ENCODE data around the gene LGI4. TPM values are rescaled to one million over a fixed set of nuclear protein-coding genes. Genes with fewer than 3 reads are reported as not detected.
A peak's percentile ranks its signal among the peaks of the same experiment; 100 is the strongest.

LGI4 gene
- total and polyA plus RNA-seq, 3 experiments from 2014 or later: 0.18 TPM; not detected in 2

DNA sequence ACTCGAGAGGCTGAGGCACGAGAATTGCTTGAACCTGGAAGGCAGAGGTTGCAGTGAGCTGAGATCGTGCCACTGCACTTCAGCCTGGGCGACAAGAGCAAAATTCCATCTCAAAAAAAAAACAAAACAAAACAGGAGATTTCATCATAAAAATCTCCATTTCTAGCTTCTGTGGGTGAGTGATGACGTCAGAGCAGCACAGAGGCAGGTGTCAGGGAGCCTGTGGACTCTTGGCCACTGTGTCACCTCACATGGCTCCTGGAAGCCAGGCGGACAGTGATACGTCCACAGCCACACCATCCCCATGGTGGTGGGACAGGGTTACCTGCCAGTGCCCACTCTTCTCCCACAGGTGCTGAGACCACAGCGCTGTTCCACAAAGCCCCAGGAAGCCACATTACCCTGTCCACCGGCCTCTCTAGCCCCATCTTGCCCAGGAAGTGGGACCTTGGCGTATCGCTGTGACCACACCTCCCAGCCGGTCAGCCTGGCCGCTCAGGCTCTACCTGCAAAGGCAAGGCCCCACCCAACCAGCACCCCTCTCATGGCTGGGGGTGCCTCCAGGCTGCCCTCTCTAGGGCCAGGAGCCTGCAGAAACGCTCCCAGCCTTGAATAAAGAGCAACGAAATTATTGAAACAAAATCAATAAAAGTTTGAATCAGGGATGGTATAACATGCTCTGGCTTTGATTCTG lies 21.7 kb downstream of the LGI4 start:
- H3K4me3 ChIP-seq (ENCODE audit: low read length): no peak overlapping the region
- no peak for DNase-seq
- ChIA-PET POLR2A (no interaction called here), CTCF (no interaction called here)
- H3K27me3 ChIP-seq (ENCODE audit: insufficient read depth, low read length, poor library complexity, severe bottlenecking): no peaks in the 10 kb centered on the region
- H3K9me3 ChIP-seq (ENCODE audit: low read length): no peaks in the 10 kb centered on the region
- Mint-ChIP-seq H3K36me3 (peaks cover 0 to 2% (median 0%) of the 10 kb centered on the region in 3 donors), H3K4me3 (no peak overlapping the region), H3K4me1 (peaks cover 5 to 6% (median 5%) of the 10 kb centered on the region in 3 donors), H3K27me3 (peaks cover 5 to 11% of the 10 kb centered on the region in 2 donors), H3K9me3 (no peaks in the 10 kb centered on the region), H3K27ac (peak overlapping the region in 1 of 8 donors; percentile 38)
- no peak overlapping the region for H3K27ac ChIP-seq (ENCODE audit: low read depth, low read length)
- H3K36me3 ChIP-seq (ENCODE audit: insufficient read depth, low read length): no peaks in the 10 kb centered on the region
- H3K4me1 ChIP-seq (ENCODE audit: insufficient read depth, low read length): peaks cover 8% of the 10 kb centered on the region

DNA sequence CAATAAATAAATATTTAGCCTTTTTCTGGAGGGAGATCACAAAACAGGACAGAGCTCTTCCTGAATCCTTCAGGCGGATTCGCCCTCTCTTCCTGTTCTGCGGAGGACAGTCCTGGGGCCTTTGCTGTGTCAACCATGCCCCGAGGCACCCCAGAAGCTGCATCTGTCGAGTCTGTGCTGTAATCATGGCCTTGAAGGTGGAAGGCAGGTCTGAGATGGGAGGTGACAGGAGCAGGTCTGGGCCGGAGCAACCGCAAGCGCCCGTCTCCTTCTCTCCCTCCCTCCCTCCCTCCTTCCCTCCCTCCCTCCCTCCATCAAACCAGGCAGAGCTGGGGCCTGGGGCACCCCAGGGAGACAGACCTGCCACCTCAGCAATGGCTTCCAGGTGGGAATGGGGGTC lies 23.9 kb downstream of the LGI4 start:
- Mint-ChIP-seq H3K9me3 (no peaks in the 10 kb centered on the region), H3K27me3 (peaks cover 5 to 11% of the 10 kb centered on the region in 2 donors), H3K36me3 (no peaks in the 10 kb centered on the region), H3K4me3 (no peak overlapping the region), H3K27ac (no peak overlapping the region), H3K4me1 (peaks cover 5 to 6% (median 5%) of the 10 kb centered on the region in 3 donors)
- CTCF ChIA-PET: interaction anchor here (1.4 kb wide), 2 partner anchors 30 to 105 kb away, joined by 4 read pairs; no protein-coding TSS in a partner anchor
- Histone ChIP-seq H3K9me3 (ENCODE audit: low read length) (no peaks in the 10 kb centered on the region), H3K27ac (ENCODE audit: low read depth, low read length) (no peak overlapping the region), H3K36me3 (ENCODE audit: insufficient read depth, low read length) (no peaks in the 10 kb centered on the region), H3K4me1 (ENCODE audit: insufficient read depth, low read length) (peaks cover 8% of the 10 kb centered on the region), H3K27me3 (ENCODE audit: insufficient read depth, low read length, poor library complexity, severe bottlenecking) (no peaks in the 10 kb centered on the region), H3K4me3 (ENCODE audit: low read length) (no peak overlapping the region)
- DNase-seq: no peak
- POLR2A ChIA-PET: no interaction called here

DNA sequence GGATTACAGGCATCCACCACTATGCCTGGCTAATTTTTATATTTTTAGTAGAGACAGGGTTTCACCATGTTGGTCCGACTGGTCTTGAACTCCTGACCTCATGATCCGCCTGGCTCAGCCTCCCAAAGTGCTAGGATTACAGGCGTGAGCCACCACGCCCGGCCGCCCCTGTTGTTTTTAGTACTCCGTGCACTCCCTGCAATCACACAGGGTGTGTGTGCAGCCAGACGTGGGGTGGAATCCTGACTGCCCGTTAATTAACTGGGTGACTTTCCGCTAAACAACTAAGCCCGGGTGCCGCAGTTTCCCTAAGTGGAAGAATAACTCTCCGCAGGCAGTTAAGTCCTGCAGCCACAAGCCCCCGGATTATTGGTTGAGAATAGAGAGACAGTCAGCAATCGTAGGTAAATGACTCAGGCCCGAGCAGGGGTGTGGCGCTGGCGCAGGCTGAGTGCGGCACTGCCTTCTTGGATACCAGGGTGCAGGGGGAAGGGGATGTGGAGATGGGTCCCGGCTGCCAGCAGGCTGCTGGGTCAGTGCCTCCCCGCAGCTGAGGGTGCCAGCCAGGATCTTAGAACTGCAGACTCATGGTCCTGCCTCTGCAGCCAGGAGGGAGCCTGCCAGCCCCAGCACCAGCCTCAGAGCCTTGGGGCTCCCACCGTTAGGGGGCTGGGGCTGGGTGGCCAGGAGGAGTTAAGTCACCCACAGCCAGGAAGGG lies 25.3 kb downstream of the LGI4 start:
- H3K4me3 Mint-ChIP-seq: no peak overlapping the region
- H3K36me3 ChIP-seq (ENCODE audit: insufficient read depth, low read length): no peaks in the 10 kb centered on the region
- H3K27ac Mint-ChIP-seq: peak overlapping the region in 1 of 8 donors; percentile 24
- H3K9me3 ChIP-seq (ENCODE audit: low read length): no peaks in the 10 kb centered on the region
- H3K27me3 ChIP-seq (ENCODE audit: insufficient read depth, low read length, poor library complexity, severe bottlenecking): no peaks in the 10 kb centered on the region
- H3K4me1 Mint-ChIP-seq: peaks cover 2 to 3% (median 2%) of the 10 kb centered on the region in 3 donors
- no peak overlapping the region for H3K27ac ChIP-seq (ENCODE audit: low read depth, low read length)
- no peak overlapping the region for H3K4me3 ChIP-seq (ENCODE audit: low read length)
- ChIA-PET POLR2A (no interaction called here), CTCF (interaction anchor here (0.6 kb wide), 1 partner anchor 108 kb away, joined by 3 read pairs; no protein-coding TSS in a partner anchor)
- H3K9me3 Mint-ChIP-seq: no peaks in the 10 kb centered on the region
- peaks cover 4 to 11% of the 10 kb centered on the region in 2 donors for H3K27me3 Mint-ChIP-seq
- no peaks in the 10 kb centered on the region for H3K36me3 Mint-ChIP-seq
- H3K4me1 ChIP-seq (ENCODE audit: insufficient read depth, low read length): peaks cover 3% of the 10 kb centered on the region
- no peak for DNase-seq

DNA sequence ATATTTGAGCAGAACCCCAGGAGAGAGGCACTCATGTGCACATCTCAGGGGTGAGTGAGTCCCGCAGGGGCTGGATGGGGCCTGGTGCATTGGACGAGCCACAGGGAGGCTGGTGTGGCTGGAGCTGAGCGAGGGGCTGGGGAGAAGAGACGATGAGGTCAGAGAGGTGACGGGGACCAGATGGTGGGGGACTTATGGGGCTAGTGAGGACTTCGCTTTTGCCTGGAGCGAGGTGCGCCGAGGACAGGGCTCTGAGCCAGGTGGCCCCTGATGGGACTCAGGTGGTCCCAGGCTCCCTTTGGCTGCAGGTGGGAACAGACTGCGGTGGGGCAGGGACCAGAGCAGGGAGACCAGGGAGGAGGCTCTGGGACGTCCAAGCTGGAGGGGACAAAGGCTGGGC lies 26.1 kb downstream of the LGI4 start:
- CTCF ChIA-PET: no interaction called here
- H3K4me3 Mint-ChIP-seq: no peak overlapping the region

DNA sequence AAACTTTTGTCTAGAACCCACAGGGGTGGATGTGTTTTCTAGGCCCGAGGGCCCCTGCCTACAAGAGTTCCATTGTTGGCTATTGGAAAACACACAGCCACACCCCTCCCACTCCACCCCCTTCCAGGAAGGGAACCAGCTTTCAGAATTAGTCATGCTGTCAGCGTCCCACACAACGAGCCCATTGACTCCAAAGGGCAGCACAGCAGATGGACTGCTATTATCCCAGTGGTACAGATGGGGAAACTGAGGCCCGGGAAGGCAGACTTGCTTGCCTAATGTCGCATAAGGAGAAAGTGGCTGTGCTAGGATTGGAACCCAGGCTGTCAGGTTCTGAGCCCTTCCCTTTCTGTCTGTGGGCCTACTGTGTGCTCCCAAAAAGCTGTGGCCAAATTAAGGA lies 27.3 kb downstream of the LGI4 start:
- H3K27ac ChIP-seq (ENCODE audit: low read depth, low read length): no peak overlapping the region
- H3K9me3 ChIP-seq (ENCODE audit: low read length): no peaks in the 10 kb centered on the region
- H3K36me3 ChIP-seq (ENCODE audit: insufficient read depth, low read length): no peaks in the 10 kb centered on the region
- Mint-ChIP-seq H3K4me1 (no peaks in the 10 kb centered on the region), H3K9me3 (no peaks in the 10 kb centered on the region), H3K4me3 (no peak overlapping the region), H3K27ac (no peak overlapping the region), H3K36me3 (no peaks in the 10 kb centered on the region), H3K27me3 (peaks cover 2 to 11% of the 10 kb centered on the region in 2 donors)
- DNase-seq: no peak
- no peaks in the 10 kb centered on the region for H3K27me3 ChIP-seq (ENCODE audit: insufficient read depth, low read length, poor library complexity, severe bottlenecking)
- no peak overlapping the region for H3K4me3 ChIP-seq (ENCODE audit: low read length)
- CTCF ChIA-PET: interaction anchor here (0.6 kb wide), 1 partner anchor 596 kb away, joined by 3 read pairs; no protein-coding TSS in a partner anchor
- H3K4me1 ChIP-seq (ENCODE audit: insufficient read depth, low read length): no peaks in the 10 kb centered on the region
- POLR2A ChIA-PET: no interaction called here

More for the DNA sequence above, 26.1 kb downstream of the LGI4 start:
- Mint-ChIP-seq H3K27me3 (peaks cover 2 to 11% of the 10 kb centered on the region in 2 donors), H3K27ac (no peak overlapping the region), H3K4me1 (no peaks in the 10 kb centered on the region), H3K36me3 (no peaks in the 10 kb centered on the region), H3K9me3 (no peaks in the 10 kb centered on the region)
- POLR2A ChIA-PET: no interaction called here
- Histone ChIP-seq H3K27ac (ENCODE audit: low read depth, low read length) (no peak overlapping the region), H3K9me3 (ENCODE audit: low read length) (no peaks in the 10 kb centered on the region), H3K36me3 (ENCODE audit: insufficient read depth, low read length) (no peaks in the 10 kb centered on the region), H3K4me3 (ENCODE audit: low read length) (no peak overlapping the region), H3K4me1 (ENCODE audit: insufficient read depth, low read length) (no peaks in the 10 kb centered on the region), H3K27me3 (ENCODE audit: insufficient read depth, low read length, poor library complexity, severe bottlenecking) (no peaks in the 10 kb centered on the region)
- DNase-seq: no peak

DNA sequence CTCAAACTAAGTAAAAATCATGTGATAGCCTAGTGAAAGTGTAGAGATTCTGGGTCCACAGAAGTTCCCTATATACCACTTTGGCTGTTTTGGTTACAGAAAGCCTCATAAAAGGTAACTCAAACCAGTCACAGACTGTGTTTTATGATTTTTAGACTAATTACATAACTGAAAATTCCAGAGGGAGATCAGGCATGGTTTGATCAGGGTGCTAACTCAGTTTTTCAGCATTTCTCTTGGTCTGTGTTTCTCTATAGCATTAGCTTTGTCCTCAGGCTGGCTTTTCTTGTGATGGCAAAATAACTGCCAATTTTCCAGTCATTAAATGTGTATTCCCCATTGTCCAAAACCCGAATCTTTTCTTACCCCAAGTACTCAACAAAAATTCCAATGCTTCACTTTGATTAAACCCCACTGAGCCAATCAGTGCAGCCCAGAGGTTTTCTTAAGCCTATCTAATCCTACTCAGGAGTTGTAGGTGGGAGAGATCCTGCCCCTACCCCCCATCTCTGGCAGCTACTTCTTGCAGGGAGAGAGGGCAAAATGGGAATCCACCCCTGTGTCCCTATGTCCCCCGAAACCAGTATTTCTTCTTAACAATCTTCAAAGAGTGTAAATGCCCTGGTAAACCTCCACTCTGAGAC lies 27.8 kb downstream of the LGI4 start:
- POLR2A ChIA-PET: no interaction called here
- no peaks in the 10 kb centered on the region for H3K9me3 Mint-ChIP-seq

DNA sequence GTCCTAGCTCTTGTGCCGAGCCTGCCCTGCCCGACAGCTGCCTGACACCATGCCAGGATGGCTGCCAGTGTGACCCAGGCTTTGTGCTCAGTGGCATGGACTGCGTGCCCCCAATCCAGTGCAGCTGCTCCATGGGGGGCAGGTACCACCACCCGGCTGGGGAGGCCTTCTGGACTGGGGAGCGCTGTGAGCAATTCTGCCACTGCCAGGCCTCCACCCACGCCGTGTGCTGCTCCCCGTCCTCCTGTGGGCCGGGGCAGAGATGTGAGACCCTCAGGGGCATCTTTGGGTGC lies 28.6 kb downstream of the LGI4 start:
- H3K9me3 ChIP-seq (ENCODE audit: low read length): no peaks in the 10 kb centered on the region
- no peak overlapping the region for H3K27ac ChIP-seq (ENCODE audit: low read depth, low read length)
- H3K9me3 Mint-ChIP-seq: no peaks in the 10 kb centered on the region
- H3K4me3 ChIP-seq (ENCODE audit: low read length): no peak overlapping the region
- H3K27me3 Mint-ChIP-seq: peaks cover 0 to 7% of the 10 kb centered on the region in 2 donors
- H3K4me3 Mint-ChIP-seq: no peak overlapping the region
- no peaks in the 10 kb centered on the region for H3K36me3 ChIP-seq (ENCODE audit: insufficient read depth, low read length)
- H3K36me3 Mint-ChIP-seq: no peaks in the 10 kb centered on the region
- H3K4me1 Mint-ChIP-seq: no peaks in the 10 kb centered on the region
- no peaks in the 10 kb centered on the region for H3K4me1 ChIP-seq (ENCODE audit: insufficient read depth, low read length)
- H3K27ac Mint-ChIP-seq: peak overlapping the region in 3 of 8 donors; percentile 6 to 56 (median 29)
- CTCF ChIA-PET: interaction anchor here (1.2 kb wide), 1 partner anchor 62 kb away, joined by 3 read pairs; no protein-coding TSS in a partner anchor
- POLR2A ChIA-PET: no interaction called here
- H3K27me3 ChIP-seq (ENCODE audit: insufficient read depth, low read length, poor library complexity, severe bottlenecking): no peaks in the 10 kb centered on the region
- no peak for DNase-seq

More for the DNA sequence above, 27.8 kb downstream of the LGI4 start:
- CTCF ChIA-PET: interaction anchor here (1.2 kb wide), 1 partner anchor 63 kb away, joined by 3 read pairs; no protein-coding TSS in a partner anchor
- H3K27me3 ChIP-seq (ENCODE audit: insufficient read depth, low read length, poor library complexity, severe bottlenecking): no peaks in the 10 kb centered on the region
- no peak overlapping the region for H3K4me3 Mint-ChIP-seq
- no peaks in the 10 kb centered on the region for H3K4me1 ChIP-seq (ENCODE audit: insufficient read depth, low read length)
- peaks cover 2 to 10% of the 10 kb centered on the region in 2 donors for H3K27me3 Mint-ChIP-seq
- no peak for DNase-seq
- no peak overlapping the region for H3K4me3 ChIP-seq (ENCODE audit: low read length)
- H3K4me1 Mint-ChIP-seq: no peaks in the 10 kb centered on the region
- no peak overlapping the region for H3K27ac ChIP-seq (ENCODE audit: low read depth, low read length)
- no peaks in the 10 kb centered on the region for H3K36me3 ChIP-seq (ENCODE audit: insufficient read depth, low read length)
- no peaks in the 10 kb centered on the region for H3K36me3 Mint-ChIP-seq
- H3K27ac Mint-ChIP-seq: peak overlapping the region in 1 of 8 donors; percentile 88
- no peaks in the 10 kb centered on the region for H3K9me3 ChIP-seq (ENCODE audit: low read length)
